ENCODE results near the gene ATP8B2.
"Not testable (repeated sequence)": the region's sequence is repeated elsewhere in the genome, so short reads cannot be mapped to it uniquely, and the experiment has no call there.

ATP8B2 gene

GRCh38 chr1:154371436-154371835 is 46.1 kb downstream of the ATP8B2 start:
- DNase-seq (ENCODE audit: low read depth, low spot score): no peak
- no peak overlapping the region for H3K4me3 ChIP-seq (ENCODE audit: low read length)

GRCh38 chr1:154373777-154374357 is 48.5 kb downstream of the ATP8B2 start:
- not testable (repeated sequence) for DNase-seq (ENCODE audit: low read depth, low spot score); H3K4me3 ChIP-seq (ENCODE audit: low read length)

GRCh38 chr1:154379301-154379700 is 54.0 kb downstream of the ATP8B2 start:
- no peak overlapping the region for H3K4me3 ChIP-seq (ENCODE audit: low read length)
- DNase-seq (ENCODE audit: low read depth, low spot score): no peak

GRCh38 chr1:154384650-154385489 is 59.5 kb downstream of the ATP8B2 start:
- no peak overlapping the region for H3K4me3 ChIP-seq (ENCODE audit: low read length)
- DNase-seq (ENCODE audit: low read depth, low spot score): no peak

GRCh38 chr1:154386643-154387352 is 61.5 kb downstream of the ATP8B2 start:
- no peak overlapping the region for H3K4me3 ChIP-seq (ENCODE audit: low read length)
- no peak for DNase-seq (ENCODE audit: low read depth, low spot score)

GRCh38 chr1:154391086-154391770 is 65.9 kb downstream of the ATP8B2 start:
- H3K4me3 ChIP-seq (ENCODE audit: low read length): no peak overlapping the region
- DNase-seq (ENCODE audit: low read depth, low spot score): no peak

- DNase-seq (ENCODE audit: low read depth, low spot score): no peak
- H3K4me3 ChIP-seq (ENCODE audit: low read length): no peak overlapping the region
Observed at GRCh38 chr1:154398141-154398540, 72.8 kb downstream of the ATP8B2 start.

- DNase-seq (ENCODE audit: low read depth, low spot score): no peak
- no peak overlapping the region for H3K4me3 ChIP-seq (ENCODE audit: low read length)
Observed at GRCh38 chr1:154398678-154399077, 73.4 kb downstream of the ATP8B2 start.

GRCh38 chr1:154400381-154400801 is 75.1 kb downstream of the ATP8B2 start:
- DNase-seq (ENCODE audit: low read depth, low spot score): no peak
- no peak overlapping the region for H3K4me3 ChIP-seq (ENCODE audit: low read length)

All from Jurkat, Clone E6-1 (cell line).